CD4-positive, alpha-beta T cell treated with Interleukin-4 for 4 hours (primary cell): Measurements from ENCODE around the gene ADNP2.

Experiments used
- DNase-seq: peaks from one replicate; pipeline ENCODE4 v3.0.0-alpha.2; 2020

The ADNP2 gene

DNA sequence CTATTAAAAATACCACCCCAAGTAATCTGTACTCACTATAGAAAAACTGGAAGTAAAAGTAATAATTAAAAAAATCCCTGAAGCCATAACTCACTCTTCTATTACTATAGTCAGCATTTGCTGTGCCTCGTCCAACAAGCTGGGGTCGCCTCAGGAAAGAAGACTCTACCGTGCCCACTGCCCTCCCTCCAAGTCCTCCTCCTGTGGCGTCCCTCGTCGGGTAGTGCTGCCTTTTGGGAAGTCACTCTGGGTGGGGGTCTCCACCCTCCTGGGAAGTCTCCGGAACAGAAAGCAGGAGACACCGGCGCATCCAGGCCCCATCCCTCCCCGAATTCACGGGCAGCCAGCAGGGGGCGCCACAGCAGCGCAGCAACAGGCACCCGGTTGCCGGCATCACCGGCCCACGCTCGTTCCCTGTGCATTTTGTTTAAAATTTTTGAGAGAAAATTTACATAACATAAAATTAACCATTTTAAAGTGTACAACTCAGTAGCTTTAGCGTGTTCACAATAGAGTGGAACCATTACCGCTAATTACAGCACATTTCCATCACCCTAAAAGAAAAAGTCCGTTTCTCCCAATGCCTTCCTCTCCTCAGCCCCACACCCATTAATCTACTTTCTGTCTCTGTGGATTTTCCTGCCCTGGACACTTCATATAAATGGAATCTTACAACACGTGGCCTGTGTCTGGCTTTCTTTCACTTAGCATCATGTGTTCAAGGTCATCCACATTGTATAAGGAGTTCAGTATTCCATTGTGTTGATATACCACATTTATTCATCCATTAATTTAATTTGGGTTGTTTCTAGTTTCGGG lies 62.2 kb downstream of the ADNP2 start:
- peak; percentile 27 for DNase-seq

GRCh38 chr18:80172056-80172455 lies 63.0 kb downstream of the ADNP2 start:
- DNase-seq = peak; percentile 36

DNA sequence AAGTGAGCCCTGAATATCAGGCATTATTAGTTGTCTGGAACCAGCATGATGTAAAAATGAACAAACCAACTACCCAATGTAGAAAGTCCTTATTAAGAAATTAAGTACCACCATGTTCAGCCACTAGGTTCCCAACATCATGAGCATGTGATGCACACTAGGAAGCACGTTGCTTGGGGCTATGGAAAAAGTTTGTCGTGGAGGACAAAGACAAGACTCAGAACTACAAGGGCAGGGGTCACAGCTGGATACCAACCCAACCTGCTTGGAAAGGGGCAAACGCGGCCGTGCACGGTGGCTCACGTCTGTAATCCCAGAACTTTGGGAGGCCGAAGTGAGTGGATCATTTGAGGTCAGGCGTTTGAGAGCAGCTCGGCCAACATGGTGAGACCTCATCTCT lies 64.0 kb downstream of the ADNP2 start:
- no peak for DNase-seq

DNA sequence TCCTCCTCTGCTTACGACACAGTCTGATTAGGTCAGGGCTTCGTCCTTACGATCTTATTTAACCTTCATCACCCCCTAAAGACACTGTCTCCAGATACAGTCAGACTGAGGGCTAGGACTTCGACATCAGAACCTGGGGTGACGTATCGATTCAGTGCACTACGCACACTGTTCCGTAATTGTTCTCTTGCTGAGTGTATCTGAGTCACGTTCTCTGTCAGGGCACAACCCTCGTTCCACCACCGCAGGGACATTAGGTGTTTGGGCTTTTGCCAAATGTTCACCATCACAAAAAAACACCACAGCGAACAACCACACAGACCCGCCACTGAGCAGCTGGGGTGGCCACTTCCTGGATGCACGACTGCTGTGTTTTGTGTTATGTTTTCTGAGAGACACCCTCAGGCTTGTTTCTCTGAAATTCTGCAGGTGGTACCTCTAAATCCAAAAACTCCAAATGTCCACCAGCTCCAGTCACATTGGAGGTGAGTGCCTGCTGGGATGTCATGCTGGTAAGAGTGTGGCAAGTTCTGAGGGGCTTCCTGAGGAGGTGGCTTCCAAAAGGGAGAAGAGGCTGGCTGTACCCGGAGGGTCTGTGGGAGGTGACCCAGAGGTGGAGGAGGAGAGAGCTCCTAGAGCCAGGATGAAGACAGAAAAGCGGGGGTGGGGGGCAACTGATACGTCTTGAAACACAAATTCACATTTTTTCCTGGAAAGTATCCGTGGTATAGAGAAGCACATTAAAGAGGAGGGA lies 66.6 kb downstream of the ADNP2 start:
- DNase-seq = peak; percentile 86

DNA sequence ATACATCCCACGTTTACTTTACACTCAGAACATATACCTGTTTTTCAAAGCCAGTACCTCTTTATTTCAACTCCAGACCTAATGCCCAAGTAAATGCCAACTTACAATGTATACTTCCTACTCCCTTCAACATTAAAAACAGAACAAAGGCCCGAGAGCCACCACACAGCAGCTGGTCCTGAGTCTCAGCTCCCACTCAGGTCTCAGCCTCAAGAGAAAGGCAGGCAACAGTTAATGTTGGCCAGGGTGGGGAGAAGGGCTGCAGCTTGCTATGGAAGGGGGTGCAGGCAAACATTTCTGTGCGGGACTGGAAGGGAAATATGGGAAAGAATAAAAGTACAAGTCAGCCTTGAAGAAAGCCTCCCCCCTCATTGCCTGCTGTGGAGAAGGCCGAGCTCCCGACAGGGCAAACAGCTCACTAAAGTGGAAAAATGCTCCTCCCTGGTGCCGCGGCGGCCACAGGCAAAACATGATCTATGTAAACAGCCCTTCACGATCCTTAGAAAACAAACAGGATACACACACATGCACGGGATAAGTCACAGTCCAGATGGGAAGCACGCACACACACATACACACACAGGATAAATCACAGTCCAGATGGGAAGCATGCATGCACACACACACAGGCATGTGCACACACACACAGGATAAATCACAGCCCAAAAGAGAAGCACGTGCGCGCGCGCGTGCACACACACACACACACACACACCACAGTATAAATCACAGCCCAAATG lies 67.4 kb downstream of the ADNP2 start:
- no peak for DNase-seq

GRCh38 chr18:80177128-80177527 lies 68.1 kb downstream of the ADNP2 start:
- no peak for DNase-seq

DNA sequence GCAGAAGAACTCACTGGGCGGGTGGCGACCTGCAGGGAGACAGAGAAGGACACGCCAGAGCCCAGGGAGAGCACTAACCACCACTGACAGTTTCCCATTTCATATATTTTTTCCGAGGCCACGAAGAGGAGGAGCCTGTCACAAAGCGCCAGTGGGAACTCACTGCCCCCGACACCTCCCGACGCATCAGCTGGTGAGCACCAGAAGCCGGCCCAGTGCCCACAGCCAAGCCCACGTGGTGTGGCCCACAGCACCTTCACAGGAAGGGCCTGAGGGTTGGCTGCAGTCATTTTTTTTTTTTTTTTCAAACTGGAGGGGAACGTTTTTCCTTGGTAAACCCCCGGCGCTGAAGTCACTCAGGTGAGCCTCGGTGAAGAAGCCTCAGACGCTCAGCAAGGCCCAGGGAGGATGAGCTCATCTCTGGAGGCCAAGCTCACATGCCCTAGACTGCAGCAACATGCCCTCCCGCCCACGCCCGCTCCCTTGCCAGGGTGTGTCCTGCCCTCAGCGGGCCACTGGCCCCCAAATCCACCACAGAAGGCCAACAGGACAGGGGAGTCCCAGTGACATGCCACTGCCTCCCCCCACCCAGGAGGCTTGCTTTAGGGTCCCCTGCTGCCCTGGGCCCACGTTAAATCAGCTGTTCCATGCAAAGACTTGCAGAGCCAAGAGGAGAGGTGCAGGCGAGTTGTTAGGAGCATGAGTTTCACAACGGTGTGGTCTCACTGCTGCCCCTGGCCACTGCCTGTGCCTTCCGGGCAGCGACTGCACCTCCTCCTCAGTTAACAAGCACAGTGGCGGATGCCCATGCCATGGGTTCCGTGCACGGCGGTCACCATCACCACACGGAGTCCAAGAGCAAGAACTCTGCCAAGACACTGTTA lies 70.1 kb downstream of the ADNP2 start:
- no peak for DNase-seq

DNA sequence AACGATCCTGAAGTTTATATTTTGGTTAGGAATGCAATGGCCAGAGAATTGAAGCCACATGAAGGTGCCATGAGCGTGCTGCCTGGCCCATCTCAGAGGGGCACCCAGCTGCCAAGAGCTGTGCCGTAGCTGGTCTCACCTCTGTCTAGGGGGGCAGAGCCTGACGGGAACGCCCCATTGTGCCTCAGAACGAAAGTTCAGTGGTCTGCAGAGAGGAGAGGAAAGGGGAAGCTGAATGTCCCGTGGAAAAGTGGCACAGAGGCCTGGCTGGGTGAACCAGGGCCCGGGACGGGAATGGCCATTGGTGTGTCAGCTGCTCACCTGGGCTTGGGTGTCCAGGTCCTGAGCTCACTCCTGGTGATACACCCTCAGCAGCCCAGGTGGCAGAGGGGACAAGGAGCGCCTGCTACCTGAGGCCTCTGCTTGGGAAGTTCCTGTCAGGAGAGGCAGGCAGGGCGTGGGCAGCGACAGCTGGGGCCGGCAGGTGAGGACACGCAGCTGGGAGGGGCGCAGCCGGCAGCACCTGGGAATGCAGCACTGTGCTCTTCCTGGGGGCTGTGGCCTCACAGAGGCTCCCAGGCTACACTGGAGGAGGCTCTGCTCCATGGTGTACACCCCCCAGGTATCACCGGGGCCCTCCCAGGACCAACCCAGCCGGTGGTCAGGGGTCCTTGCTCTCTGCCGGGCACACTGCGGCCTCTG lies 70.9 kb downstream of the ADNP2 start:
- no peak for DNase-seq

GRCh38 chr18:80180778-80181564 lies 71.9 kb downstream of the ADNP2 start:
- DNase-seq = no peak

GRCh38 chr18:80181642-80182461 lies 72.8 kb downstream of the ADNP2 start:
- DNase-seq = no peak

DNA sequence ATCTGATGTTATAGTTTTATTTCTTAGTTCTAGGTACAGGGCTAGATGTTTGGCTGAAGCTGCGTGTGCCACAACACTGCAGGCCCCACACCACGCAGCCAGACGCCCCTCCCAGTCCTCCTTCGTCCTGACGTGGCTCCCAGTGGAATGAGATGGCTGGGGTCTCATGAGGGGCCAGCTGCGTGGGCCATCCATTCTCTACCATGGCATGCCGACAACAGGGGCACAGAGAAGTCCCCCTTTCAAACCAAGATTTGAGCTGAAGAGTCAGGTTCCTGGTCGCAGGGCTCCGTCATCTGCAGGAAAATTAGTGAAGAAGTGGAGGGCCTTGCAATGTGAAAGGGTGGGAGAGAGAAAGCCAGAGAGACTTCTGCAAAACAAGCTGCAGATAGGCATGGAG lies 73.8 kb downstream of the ADNP2 start:
- no peak for DNase-seq

DNA sequence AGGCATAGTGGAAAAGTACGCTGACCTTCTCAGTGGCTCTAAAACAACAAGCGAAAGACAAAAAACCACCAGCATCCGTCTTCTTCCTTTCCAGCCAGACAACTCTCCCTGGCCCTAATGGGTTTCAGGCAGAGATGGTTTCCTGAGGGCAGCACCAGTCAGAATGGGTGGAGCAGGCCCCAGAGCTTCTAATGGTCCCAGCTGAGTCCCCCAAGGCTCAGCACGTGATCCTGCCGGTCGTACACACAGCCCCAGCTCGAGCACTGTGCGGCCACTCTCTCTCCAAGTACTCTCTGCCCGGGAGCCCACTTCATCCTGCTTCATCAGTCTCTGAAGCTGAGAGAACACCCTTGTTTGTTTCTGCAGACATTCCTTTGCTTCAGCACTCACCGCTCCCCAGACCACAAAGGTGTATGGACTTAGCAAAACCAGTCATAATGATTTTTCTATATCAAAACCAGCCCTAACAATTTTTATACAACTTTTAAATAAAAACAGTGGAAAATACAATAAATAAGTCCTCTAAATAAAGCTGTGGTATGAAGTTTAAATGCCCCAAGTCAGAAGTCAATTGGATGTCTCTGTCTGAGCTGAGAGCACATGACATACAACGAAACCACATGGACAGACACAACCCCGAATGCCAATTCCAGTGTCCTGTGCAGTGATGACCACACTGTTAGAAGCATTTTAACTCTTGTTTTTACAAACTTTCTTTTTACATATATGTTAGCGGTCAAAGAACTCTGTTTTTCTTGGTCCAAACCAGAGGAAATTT lies 74.4 kb downstream of the ADNP2 start:
- no peak for DNase-seq

GRCh38 chr18:80184243-80184772 lies 75.2 kb downstream of the ADNP2 start:
- DNase-seq = no peak

DNA sequence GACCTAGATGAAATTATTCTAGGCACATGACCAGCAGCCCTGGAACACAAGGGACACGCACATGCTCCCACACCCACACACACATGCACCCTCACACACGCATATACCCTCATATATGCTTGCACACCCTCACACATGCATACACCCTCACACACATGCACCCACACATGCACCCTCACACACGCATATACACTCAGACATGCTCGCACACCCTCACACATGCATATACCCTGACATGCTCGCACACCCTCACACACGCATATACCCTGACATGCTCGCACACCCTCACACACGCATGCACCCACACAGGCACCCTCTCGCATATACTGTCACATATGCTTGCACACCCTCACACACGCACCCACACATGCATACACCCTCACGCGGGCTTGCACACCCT lies 76.5 kb downstream of the ADNP2 start:
- DNase-seq = no peak

DNA sequence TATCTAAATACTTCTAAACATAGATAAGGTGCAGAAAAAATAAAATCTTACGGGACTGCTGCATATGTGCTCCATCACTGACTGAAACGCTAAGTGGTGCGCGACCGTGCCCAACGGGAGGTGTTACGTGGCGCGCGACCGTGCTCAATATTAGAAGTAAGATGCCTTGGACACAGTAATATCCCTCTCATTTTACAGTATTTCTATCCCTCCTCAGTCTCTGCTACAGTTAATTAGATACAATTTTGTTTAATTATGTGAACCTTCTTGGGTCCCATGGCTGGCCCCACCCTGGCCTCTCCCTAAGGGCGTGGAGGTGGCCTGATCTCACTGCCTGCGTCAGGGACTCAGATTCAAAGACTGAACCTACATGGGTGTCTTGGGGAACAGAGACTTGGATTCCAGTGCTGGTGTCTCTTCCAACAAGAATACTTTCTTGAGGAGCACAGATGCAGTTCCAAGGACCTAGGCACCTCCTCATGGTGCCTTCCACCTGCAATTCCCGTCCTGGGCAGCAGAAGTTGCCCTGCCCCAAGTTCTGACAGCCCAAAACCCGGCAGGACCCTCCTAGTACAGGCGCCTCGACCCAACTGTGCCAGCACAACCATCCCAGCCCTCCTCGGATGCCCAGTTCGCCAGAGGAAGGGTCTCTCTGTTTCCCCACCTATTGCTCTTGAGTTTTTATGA lies 79.0 kb downstream of the ADNP2 start:
- DNase-seq = no peak

DNA sequence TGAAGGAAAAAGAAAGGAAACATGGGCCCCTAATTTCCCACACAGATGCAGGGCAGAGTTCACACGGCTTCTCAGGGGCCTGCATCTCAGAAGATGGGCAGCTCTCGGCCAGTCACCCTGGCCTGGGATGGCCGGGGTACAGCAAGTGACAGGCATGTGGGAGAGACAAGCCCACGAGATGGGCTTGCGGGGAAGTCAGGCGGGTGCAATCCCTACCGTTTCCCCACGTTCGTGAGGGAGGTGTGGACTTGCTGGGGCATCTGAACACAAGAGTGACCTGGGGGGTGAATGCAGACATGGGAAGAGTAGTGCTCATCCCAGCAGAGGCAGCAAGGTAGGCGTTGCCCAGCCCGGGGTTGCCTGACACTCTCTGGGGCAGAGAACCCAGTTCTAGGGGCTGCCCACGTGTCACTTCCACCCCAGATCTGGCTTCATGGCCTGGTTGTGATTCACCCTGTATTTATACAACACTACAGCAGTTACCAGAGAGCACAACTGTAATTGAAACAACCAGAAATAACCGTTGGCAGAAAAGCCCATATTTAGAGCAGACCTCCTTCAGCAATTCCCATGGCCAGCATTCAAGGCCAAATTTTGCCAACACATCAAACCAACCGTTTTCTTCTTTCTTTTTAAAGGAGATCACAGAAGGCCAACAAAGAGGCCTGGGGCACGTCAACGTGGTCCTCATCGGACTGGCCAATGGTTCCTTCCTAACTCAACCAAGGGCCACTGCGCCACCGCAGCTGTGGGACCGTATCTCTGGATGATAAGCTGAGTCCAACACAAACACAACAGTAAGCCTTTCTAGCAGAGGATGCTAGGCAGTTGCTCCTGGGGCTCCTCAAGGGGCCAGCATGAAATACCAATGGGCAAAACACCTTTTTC lies 79.8 kb downstream of the ADNP2 start:
- no peak for DNase-seq

- DNase-seq = no peak
These were observed 80.4 kb downstream of the ADNP2 start for GRCh38 chr18:80189531-80189865.
